CD8-positive, alpha-beta memory T cell (primary cell): ENCODE results near the gene DAGLA. TPM values are rescaled to one million over a fixed set of nuclear protein-coding genes. Genes with fewer than 3 reads are reported as not detected.

Source experiments
- CTCF ChIA-PET: fragments of 350-600 bp; sonication (Branson Sonifier 250); formaldehyde crosslinking; loops from one replicate; lab custom pipeline; 2021; ENCODE audit warnings: antibody characterized with exemption; lab: Charles Lee
- POLR2A ChIA-PET: fragments of 350-600 bp; sonication (Branson Sonifier 250); formaldehyde crosslinking; loops from one replicate; lab custom pipeline; 2021; ENCODE audit warnings: antibody characterized with exemption; lab: Charles Lee
- DNase-seq, 5 donors: peaks; one replicate each; pipeline versions ENCODE4 v3.0.0 to v3.0.0-alpha.2; 2020 to 2022; ENCODE audit warnings: mixed read lengths in 1 of 5
- H3K27ac ChIP-seq: one replicate; pipeline ENCODE4 v1.7.0; 2013; ENCODE audit warnings: low read depth, mild to moderate bottlenecking, low read length, moderate library complexity
- H3K27me3 ChIP-seq: 2 replicates; pipeline ENCODE4 v1.7.0; 2013; ENCODE audit warnings: low read length, mild to moderate bottlenecking; ENCODE audit not compliant: insufficient read depth, poor library complexity, severe bottlenecking
- H3K36me3 ChIP-seq: 2 replicates; pipeline ENCODE4 v1.7.0; 2013; ENCODE audit warnings: mild to moderate bottlenecking, low read length, moderate library complexity; ENCODE audit not compliant: insufficient read depth
- H3K4me1 ChIP-seq: 2 replicates; pipeline ENCODE4 v1.7.0; 2013; ENCODE audit warnings: mild to moderate bottlenecking, low read length, moderate library complexity; ENCODE audit not compliant: insufficient read depth
- H3K4me3 ChIP-seq: 2 replicates; pipeline ENCODE4 v1.7.0; 2013; ENCODE audit warnings: mild to moderate bottlenecking, low read length
- H3K9me3 ChIP-seq: 2 replicates; pipeline ENCODE4 v1.7.0; 2013; ENCODE audit warnings: mild to moderate bottlenecking, low read length
- H3K27ac Mint-ChIP-seq, 8 donors: one replicate each; pipeline ENCODE4 v1.8.0; 2020 to 2021; ENCODE audit warnings: mixed read lengths in 8 of 8, mild to moderate bottlenecking in 6 of 8, inconsistent platforms in 3 of 8, moderate library complexity in 3 of 8
- H3K27me3 Mint-ChIP-seq, 2 donors: one replicate each; pipeline ENCODE4 v1.8.0; 2020 to 2021; ENCODE audit warnings: mixed read lengths in 2 of 2, mild to moderate bottlenecking in 1 of 2, moderate library complexity in 1 of 2
- H3K36me3 Mint-ChIP-seq, 3 donors: one replicate each; pipeline ENCODE4 v1.8.0; 2020 to 2021; ENCODE audit warnings: mixed read lengths in 3 of 3, inconsistent platforms in 1 of 3, mild to moderate bottlenecking in 1 of 3
- H3K4me1 Mint-ChIP-seq, 3 donors: one replicate each; pipeline ENCODE4 v1.8.0; 2020 to 2021; ENCODE audit warnings: mixed read lengths in 3 of 3, inconsistent platforms in 1 of 3, mild to moderate bottlenecking in 1 of 3
- H3K4me3 Mint-ChIP-seq, 7 donors: one replicate each; pipeline ENCODE4 v1.8.0; 2020 to 2021; ENCODE audit warnings: mixed read lengths in 7 of 7, mild to moderate bottlenecking in 6 of 7, moderate library complexity in 4 of 7, inconsistent platforms in 2 of 7
- H3K9me3 Mint-ChIP-seq, 5 donors: one replicate each; pipeline ENCODE4 v1.8.0; 2020 to 2022; ENCODE audit warnings: mixed read lengths in 5 of 5, mild to moderate bottlenecking in 3 of 5, moderate library complexity in 2 of 5, inconsistent platforms in 1 of 5
- polyA plus RNA-seq: library from polyadenylated mRNA; unstranded; fragments of 300-500 nt; fragmentation: Illumina TruSeq; gene quantifications from one replicate; pipeline ENCODE4 v1.2.3, GENCODE V29; 2021
- total RNA-seq, 2 experiments: library from RNA; stranded (reverse); gene quantifications; one replicate each; pipeline ENCODE4 v1.2.3, GENCODE V29; 2021

DAGLA gene
- total and polyA plus RNA-seq, 3 experiments from 2014 or later, result 0.11 to 0.20 TPM; not detected in 1

DNA sequence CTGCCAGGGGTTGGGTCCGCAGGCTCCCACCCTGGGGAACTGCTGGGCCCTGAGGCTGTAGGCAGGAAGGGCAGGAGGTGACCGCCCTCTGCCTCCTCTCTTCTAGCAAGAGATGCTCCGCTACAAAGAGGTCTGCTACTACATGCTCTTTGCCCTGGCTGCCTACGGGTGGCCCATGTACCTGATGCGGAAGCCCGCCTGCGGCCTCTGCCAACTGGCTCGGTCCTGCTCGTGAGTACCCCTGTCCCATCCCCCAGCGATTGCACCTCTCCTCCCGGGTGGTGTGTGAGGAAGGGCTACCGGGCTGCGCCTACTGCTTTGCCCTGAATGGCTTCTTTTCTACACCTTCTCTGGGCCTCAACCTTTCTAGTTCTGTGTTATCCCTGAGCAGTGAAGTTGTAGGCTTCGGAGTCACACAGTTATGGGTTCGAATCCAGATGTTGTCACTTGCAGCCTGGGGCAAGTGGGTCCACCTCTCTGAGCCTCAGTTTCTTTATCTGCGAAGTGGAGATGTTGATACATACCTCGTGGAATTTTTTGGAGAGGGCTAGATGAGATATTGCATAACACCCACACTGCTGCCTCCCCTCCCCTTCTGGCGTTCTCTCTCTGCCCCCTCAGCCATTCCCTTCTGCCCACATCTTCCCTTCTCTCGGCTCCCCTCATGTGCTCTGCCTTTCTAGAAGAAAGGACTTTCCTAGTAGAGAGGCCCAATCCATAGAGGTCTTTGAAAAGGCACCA lies 51.2 kb downstream of the DAGLA start:
- H3K27me3 Mint-ChIP-seq, result peaks cover 0 to 1% of the 10 kb centered on the region in 2 donors
- H3K4me1 Mint-ChIP-seq, result peaks cover 2 to 4% (median 3%) of the 10 kb centered on the region in 3 donors
- Histone ChIP-seq H3K9me3 (no peaks in the 10 kb centered on the region), H3K27ac (no peak overlapping the region), H3K36me3 (no peaks in the 10 kb centered on the region), H3K4me1 (peaks cover 5% of the 10 kb centered on the region), H3K27me3 (no peaks in the 10 kb centered on the region), H3K4me3 (no peak overlapping the region)
- DNase-seq, result no peak
- ChIA-PET POLR2A (no interaction called here), CTCF (no interaction called here)
- H3K4me3 Mint-ChIP-seq, result no peak overlapping the region
- H3K36me3 Mint-ChIP-seq, result no peaks in the 10 kb centered on the region
- H3K27ac Mint-ChIP-seq, result peak overlapping the region in 1 of 8 donors; percentile 88
- no peaks in the 10 kb centered on the region for H3K9me3 Mint-ChIP-seq

DNA sequence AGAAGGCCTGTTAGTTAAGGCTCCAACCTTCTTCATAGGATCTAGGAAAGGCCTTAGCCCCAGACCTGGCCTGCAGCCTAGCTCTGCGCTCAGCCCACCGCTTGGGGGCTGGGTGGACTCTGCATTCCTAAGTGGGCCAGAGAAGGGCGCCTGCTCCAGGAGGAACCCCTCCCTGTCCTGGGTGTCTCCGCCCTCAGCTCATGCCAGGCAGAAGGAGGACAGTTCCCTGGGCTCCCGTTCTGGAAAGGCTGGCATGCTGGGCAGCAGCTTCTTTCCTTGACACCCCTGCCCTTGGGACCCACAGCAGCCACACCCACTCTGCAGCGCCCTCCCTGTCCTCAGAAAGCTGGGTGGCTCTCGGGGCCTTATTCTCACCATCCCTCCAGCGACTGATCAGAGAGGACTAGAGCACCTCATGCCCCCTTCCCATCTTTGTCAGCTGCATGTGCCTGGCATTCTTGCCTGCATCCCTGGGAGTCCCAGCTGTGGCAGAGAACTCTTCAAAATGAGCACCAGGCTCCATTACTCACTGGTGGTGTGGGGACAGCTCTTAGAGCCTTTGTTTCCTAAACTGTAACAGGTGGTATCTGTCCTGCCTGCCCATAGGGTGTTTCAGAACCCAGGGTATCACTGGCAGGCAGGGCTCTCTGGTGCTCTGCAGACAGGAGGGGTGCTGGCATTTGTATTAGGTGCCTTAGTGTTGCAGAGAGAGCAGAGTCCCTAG lies 51.9 kb downstream of the DAGLA start:
- Histone ChIP-seq H3K36me3 (no peaks in the 10 kb centered on the region), H3K4me3 (no peak overlapping the region), H3K9me3 (no peaks in the 10 kb centered on the region), H3K4me1 (peaks cover 5% of the 10 kb centered on the region), H3K27me3 (no peaks in the 10 kb centered on the region), H3K27ac (no peak overlapping the region)
- H3K9me3 Mint-ChIP-seq, result no peaks in the 10 kb centered on the region
- DNase-seq, result no peak
- peaks cover 2 to 4% (median 3%) of the 10 kb centered on the region in 3 donors for H3K4me1 Mint-ChIP-seq
- ChIA-PET POLR2A (no interaction called here), CTCF (interaction anchor here (0.7 to 2.0 kb wide), 4 partner anchors 48 to 376 kb away, joined by 3 to 14 read pairs (median 6); partner anchors contain the start of gene DAGLA)
- H3K36me3 Mint-ChIP-seq, result no peaks in the 10 kb centered on the region
- peak overlapping the region in 1 of 8 donors; percentile 50 for H3K27ac Mint-ChIP-seq
- H3K4me3 Mint-ChIP-seq, result no peak overlapping the region
- H3K27me3 Mint-ChIP-seq, result peaks cover 0 to 5% of the 10 kb centered on the region in 2 donors

DNA sequence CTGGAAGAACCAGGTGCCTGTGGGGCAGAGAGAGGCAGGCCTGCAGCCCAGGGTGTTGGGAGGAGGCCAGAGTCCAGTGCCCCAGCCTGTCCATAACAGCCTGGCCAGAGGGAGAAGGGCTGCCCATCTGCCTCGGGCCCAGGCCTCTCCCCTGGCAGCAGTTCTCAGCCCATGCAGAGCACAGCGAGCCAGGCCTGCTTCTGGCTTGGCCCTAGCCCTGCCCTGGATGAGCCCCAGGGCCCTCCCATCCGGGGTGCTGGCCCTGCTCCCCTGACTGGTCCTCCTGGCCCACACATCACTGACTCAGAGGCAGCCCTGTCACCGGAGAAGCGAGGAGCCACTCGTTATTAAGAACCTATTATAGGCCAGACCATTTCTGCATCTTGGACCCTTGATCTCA lies 52.5 kb downstream of the DAGLA start:
- Histone ChIP-seq H3K27ac (no peak overlapping the region), H3K36me3 (no peaks in the 10 kb centered on the region), H3K4me3 (no peak overlapping the region), H3K4me1 (peaks cover 5% of the 10 kb centered on the region), H3K9me3 (no peaks in the 10 kb centered on the region), H3K27me3 (no peaks in the 10 kb centered on the region)
- Mint-ChIP-seq H3K4me1 (peaks cover 2 to 4% (median 3%) of the 10 kb centered on the region in 3 donors), H3K4me3 (no peak overlapping the region), H3K9me3 (no peaks in the 10 kb centered on the region), H3K36me3 (no peaks in the 10 kb centered on the region), H3K27me3 (peaks cover 0 to 5% of the 10 kb centered on the region in 2 donors), H3K27ac (no peak overlapping the region)
- no peak for DNase-seq
- ChIA-PET POLR2A (no interaction called here), CTCF (interaction anchor here (0.6 to 2.3 kb wide), 27 partner anchors 8 to 376 kb away, joined by 3 to 14 read pairs (median 4); partner anchors contain the start of genes DAGLA, FEN1 and TMEM258)

DNA sequence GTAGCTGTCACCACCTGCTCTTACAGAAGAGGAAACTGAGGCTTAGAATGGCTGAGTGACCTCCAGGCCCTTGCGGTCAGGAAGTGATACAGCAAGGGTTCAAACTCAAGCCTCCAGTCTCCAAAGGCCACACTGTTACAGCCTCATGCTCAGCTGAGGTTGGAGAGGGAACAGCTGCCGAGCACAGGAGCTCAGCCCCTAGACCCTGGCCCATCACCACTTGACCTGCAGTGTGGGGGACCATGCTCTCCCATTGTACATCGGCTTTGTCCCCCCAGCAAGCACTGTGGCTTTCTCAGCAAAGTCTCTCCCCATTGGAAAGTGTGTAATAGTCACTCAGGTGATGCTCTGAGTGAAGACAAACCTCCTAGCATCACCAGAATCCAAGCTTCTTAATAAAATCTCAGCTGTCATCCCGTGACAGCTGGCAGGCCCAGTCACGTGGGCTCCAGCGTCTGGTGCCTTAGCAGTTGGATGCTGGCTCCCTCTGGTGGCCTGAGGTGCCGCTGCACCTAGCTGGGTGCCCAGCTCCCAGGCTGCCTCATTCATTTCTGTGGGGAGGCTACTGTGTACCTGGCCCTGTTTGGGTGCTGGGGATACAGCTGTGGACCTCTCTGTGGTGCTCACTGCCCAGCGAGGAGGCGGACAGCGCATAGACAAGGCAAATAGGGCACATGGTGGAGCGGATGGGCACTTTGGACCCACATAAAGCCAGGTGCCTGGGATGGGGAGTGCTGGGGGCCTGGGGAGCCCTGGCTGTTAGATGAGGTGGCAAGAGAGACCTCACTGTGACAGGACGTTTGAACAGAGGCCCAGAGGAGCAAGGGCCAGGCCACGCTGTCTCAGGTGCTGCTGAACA lies 53.2 kb downstream of the DAGLA start:
- Histone ChIP-seq H3K36me3 (no peaks in the 10 kb centered on the region), H3K4me3 (no peak overlapping the region), H3K9me3 (no peaks in the 10 kb centered on the region), H3K4me1 (peaks cover 5% of the 10 kb centered on the region), H3K27me3 (no peaks in the 10 kb centered on the region), H3K27ac (no peak overlapping the region)
- no peaks in the 10 kb centered on the region for H3K36me3 Mint-ChIP-seq
- ChIA-PET CTCF (interaction anchor here (0.6 to 2.3 kb wide), 30 partner anchors 8 to 375 kb away, joined by 3 to 14 read pairs (median 4); partner anchors contain the start of genes DAGLA, FEN1 and TMEM258), POLR2A (interaction anchor here (0.6 kb wide), 1 partner anchor 55 kb away, joined by 3 read pairs; no protein-coding TSS in a partner anchor)
- peaks cover 2 to 4% (median 3%) of the 10 kb centered on the region in 3 donors for H3K4me1 Mint-ChIP-seq
- H3K27ac Mint-ChIP-seq, result peak overlapping the region in 5 of 8 donors; percentile 23 to 80 (median 67)
- no peak overlapping the region for H3K4me3 Mint-ChIP-seq
- H3K9me3 Mint-ChIP-seq, result no peaks in the 10 kb centered on the region
- H3K27me3 Mint-ChIP-seq, result peaks cover 0 to 5% of the 10 kb centered on the region in 2 donors
- DNase-seq, result peak; percentile 71 to 86 (median 75)

DNA sequence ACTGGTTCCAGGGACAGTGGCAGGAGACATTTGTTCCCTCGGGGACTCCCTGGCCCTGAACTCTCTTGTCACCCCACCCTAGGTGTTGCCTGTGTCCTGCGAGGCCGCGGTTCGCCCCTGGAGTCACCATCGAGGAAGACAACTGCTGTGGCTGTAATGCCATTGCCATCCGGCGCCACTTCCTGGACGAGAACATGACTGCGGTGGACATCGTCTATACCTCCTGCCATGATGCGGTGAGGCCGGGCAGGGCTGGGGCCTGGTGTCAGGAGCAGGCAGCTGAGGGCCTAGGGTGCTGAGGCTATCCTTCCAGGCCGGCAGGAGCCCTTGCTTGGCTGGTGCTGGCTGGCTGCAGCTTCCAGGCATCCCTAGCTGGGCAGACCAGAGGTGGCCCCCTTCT lies 54.6 kb downstream of the DAGLA start:
- DNase-seq, result no peak
- Mint-ChIP-seq H3K27me3 (peaks cover 0 to 7% of the 10 kb centered on the region in 2 donors), H3K27ac (no peak overlapping the region), H3K36me3 (no peaks in the 10 kb centered on the region), H3K4me3 (no peak overlapping the region), H3K4me1 (peaks cover 2 to 4% (median 3%) of the 10 kb centered on the region in 3 donors), H3K9me3 (no peaks in the 10 kb centered on the region)
- ChIA-PET POLR2A (no interaction called here), CTCF (interaction anchor here (1.8 to 2.3 kb wide), 2 partner anchors 25 to 33 kb away, joined by 8 to 12 read pairs; no protein-coding TSS in a partner anchor)
- no peaks in the 10 kb centered on the region for H3K9me3 ChIP-seq
- H3K4me1 ChIP-seq, result peaks cover 5% of the 10 kb centered on the region
- H3K36me3 ChIP-seq, result no peaks in the 10 kb centered on the region
- H3K4me3 ChIP-seq, result no peak overlapping the region
- H3K27me3 ChIP-seq, result no peaks in the 10 kb centered on the region
- no peak overlapping the region for H3K27ac ChIP-seq

DNA sequence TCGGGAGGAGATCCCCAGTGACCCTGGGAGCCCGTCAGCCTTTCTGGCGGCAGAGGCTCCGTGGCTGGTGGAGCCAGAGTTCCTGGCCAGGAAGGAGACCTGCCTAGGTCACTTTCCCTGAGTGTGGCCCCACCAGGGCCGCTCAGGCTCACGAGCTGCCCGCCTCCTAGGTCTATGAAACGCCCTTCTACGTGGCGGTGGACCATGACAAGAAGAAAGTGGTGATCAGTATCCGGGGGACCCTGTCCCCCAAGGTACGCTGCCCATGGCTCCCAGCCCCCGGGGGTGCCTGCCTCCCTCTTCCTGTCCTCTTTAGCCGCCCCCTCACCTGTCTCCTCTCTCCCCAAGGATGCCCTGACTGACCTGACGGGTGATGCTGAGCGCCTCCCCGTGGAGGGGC lies 55.2 kb downstream of the DAGLA start:
- H3K4me3 ChIP-seq, result no peak overlapping the region
- CTCF ChIA-PET, result no interaction called here
- no peaks in the 10 kb centered on the region for H3K36me3 ChIP-seq
- no peaks in the 10 kb centered on the region for H3K27me3 ChIP-seq
- Mint-ChIP-seq H3K27me3 (peaks cover 0 to 7% of the 10 kb centered on the region in 2 donors), H3K4me1 (peaks cover 2 to 4% (median 3%) of the 10 kb centered on the region in 3 donors), H3K27ac (peak overlapping the region in 2 of 8 donors; percentile 46 to 65), H3K4me3 (no peak overlapping the region), H3K36me3 (no peaks in the 10 kb centered on the region), H3K9me3 (no peaks in the 10 kb centered on the region)
- POLR2A ChIA-PET, result no interaction called here
- H3K4me1 ChIP-seq, result peaks cover 5% of the 10 kb centered on the region
- no peaks in the 10 kb centered on the region for H3K9me3 ChIP-seq
- no peak overlapping the region for H3K27ac ChIP-seq
- no peak for DNase-seq

DNA sequence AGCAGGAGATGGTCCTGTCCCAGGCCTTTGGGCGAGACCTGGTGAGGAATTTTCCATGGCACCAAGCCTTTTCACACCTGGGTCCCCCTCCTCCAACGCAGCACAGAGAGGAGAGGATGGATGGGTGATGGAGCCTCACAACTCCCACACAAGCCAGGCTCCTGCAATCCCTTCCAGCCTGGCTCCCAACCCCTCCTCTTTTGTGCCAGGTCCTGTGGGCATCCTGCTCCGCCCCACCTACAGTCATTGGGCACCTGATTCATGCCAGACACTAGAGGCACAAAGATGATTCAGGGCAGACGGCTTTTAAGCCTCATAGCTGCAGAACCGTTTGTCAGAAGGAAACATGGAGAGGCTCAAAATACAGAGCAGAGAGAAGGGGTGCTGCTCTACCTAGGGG lies 56.1 kb downstream of the DAGLA start:
- H3K36me3 ChIP-seq, result no peaks in the 10 kb centered on the region
- peaks cover 2 to 4% (median 3%) of the 10 kb centered on the region in 3 donors for H3K4me1 Mint-ChIP-seq

More for the DNA sequence above, 56.1 kb downstream of the DAGLA start:
- CTCF ChIA-PET, result no interaction called here
- H3K9me3 ChIP-seq, result no peaks in the 10 kb centered on the region
- DNase-seq, result no peak
- Mint-ChIP-seq H3K36me3 (no peaks in the 10 kb centered on the region), H3K9me3 (no peaks in the 10 kb centered on the region), H3K4me3 (no peak overlapping the region), H3K27ac (no peak overlapping the region), H3K27me3 (peaks cover 0 to 7% of the 10 kb centered on the region in 2 donors)
- POLR2A ChIA-PET, result no interaction called here
- no peaks in the 10 kb centered on the region for H3K27me3 ChIP-seq
- no peak overlapping the region for H3K4me3 ChIP-seq
- H3K27ac ChIP-seq, result no peak overlapping the region
- H3K4me1 ChIP-seq, result peaks cover 5% of the 10 kb centered on the region
